ENCODE results near the gene ATP11A.
"Not testable (repeated sequence)": the region's sequence is repeated elsewhere in the genome, so short reads cannot be mapped to it uniquely, and the experiment has no call there.

The ATP11A gene

DNA sequence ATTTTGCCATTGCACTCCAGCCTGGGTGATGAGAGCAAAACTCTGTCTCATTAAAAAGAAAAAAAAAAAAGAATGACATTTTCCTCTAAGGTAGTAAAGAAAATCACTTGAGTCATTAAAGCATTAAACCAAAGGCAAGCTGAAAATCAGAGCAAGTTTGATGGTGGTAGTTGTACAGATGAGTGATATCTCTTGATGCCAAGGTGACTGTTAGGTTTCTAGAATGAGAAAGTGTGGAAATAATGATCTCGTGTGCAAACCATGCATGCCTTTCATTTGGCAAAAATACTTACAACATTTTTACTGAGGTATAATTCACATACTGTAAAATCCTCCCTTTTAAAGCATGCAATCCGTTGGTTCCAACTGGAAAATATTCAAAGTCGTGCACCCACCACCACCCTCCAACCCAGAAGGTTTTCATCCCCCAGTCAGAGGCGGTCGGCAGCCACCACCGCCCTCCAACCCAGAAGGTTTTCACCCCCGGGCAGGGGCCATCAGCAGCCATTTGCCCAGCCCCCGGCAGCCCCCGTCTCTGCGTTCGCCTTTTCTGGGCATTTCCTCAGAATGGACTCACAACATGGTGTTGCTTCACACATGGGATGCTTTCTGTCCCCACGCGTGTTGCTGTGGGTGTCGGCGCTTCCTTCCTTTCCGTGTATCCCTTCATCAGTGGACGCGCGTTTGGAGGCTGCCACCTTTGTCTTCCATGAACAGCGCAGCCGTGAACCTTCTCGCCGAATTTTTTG, 90.2 kb downstream of the ATP11A start:
- no peak for DNase-seq

DNA sequence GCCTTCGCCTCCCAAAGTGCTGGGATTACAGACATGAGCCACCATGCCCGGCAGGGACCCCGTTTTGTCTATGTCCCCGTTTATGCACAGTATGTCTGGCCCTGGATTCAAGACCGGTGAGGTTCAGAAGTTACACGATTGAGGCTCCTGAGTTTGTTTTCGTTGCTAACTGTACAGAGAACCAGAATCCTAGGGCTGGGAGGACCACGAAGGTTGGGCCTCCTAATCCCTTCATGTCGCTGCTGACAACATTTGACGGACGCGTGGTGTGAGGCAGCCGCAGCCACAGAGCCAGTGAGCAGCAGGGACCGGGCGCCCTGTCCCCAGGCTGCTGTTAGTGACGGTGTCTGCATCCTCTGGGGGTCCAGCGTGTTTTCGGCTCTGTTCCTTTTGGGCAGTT, 91.4 kb downstream of the ATP11A start:
- DNase-seq = no peak

DNA sequence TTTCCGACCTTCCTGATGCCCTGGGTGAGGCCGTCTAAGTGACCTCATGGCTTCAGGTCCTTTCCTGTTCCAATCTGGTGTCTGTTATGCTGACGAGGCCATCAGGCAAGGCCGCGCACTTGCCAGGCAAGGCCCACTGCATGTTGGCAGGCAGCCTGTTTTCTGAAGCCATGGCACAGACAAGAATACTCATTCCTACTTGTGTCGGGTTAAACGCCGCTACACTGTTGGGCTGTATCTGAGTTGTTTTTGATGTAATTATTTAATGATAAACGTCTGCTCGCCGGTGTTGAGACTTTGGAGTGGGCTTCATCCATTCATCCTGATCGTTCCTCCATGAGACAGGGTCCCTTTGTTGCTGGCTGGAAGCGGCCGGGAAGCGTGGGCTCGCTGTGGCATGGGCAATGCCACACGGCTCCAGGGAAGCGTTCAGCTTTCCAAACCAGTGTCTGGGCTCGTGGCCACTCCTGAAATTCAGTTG, 92.1 kb downstream of the ATP11A start:
- DNase-seq = peak; percentile 43

DNA sequence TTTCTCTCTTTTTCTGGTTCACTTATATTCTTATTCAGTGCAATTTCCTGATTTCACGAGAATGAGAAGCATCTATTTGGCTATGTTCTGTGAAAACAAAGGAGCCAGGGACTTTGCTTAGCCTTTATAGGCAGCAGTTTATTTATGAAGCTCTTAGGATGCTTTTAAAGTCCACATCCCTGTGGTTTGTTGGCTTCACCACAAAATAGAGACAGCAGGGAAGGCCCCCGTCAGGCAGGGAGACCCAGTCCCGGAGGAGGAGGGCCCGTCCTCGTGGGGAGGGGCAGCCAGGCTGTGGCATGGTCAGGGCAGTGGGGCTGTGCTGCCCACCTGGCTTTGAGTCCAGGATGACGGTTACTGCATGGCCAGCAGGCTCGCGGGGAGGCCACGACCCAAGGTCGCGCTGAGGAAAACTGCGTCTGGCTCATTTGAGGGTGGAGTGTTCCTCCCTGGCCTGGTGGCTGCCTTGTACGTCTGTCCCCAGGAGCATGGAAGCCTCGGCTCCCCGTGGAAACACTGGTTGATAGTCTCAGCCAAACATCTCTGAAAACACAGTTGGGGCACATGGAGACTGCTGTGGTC, 92.7 kb downstream of the ATP11A start:
- no peak for DNase-seq

DNA sequence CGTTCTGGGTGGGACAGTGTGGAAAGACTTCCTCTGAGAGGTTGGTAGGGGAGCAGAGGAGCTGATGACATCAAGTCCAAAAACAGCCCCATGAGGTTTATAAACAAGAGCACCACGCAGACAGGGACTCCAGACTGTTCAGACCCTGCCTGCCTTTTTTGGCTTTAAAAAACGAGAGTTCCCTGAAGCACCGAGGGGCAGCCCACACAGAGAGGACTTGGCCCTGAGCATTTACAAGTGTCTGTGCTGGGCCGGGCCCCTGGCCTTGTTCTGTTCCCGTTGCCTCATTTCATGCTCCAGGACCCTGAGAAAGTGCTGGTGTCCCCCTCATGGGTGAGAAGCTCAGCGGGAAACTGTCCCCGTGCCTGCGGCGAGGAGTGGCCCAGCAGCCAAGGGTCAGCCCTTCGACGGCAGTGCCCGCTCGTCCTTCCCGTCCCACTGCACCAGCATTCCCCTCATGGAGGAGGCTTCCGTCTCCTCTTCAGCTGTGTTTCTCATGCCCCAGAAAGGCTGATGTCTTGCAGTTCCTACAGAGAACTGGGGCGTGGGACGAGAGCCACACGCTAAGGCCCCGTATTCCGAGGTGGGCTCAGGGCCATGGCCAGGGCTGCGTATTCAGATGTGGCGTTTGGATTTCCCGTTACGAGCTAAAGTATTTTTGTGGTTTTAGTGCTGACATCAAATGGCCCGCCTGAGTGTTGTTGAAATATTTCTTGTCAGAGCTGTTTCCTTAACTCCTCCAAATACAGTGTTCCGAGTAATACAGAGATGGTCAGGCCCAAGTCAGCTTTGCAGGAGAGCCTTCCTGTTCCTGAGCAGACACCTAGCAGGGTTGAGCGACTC, 93.5 kb downstream of the ATP11A start:
- no peak for DNase-seq

DNA sequence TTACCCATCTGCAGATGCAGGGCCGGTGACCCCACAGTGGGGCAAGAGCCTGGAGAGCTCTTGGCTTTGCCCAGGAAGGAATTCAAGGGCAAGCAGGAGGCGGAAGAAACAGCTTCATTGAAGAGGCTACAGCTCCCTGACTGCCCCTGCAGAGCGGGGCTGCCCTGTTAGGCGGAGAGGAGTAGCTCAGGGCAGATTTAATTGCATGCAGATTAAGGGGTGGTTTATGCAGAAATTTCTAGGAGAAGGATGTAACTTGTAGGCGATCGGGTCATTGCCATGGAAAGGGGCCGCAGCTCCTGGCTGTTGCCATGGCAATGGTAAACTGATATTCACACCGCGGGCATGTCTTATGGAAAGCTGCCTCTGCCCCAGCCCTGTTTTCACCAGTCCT, 94.1 kb downstream of the ATP11A start:
- DNase-seq = no peak

DNA sequence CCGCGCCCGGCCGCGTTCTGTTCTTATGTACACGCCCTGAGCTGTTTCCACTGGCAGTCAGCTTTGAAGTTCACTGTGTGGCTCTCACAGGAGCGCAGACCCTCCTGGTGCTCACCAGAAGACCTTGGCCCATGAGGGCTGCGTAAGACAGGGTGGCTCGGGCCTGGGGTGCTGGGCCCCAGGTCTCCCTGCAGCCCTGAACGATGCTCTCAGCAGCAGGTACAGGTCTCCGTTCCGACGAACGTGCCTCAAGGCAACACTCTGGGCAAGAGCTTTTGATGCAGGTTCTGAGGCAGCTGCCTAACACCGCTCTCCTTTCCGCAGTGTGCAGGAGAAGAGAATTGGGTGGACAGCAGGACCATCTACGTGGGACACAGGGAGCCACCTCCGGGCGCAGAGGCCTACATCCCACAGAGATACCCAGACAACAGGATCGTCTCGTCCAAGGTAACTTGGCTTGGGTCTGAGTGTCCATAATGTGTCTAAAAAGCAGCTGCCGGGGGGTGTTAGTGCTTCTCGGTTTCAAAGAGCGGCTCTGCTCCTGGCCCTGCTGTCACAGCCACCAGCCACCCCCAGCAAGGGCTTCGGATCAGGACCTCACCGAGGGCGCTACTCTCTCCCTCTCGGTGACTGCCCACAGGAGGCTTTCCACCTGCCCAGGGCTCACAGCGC, 95.1 kb downstream of the ATP11A start:
- DNase-seq = no peak

DNA sequence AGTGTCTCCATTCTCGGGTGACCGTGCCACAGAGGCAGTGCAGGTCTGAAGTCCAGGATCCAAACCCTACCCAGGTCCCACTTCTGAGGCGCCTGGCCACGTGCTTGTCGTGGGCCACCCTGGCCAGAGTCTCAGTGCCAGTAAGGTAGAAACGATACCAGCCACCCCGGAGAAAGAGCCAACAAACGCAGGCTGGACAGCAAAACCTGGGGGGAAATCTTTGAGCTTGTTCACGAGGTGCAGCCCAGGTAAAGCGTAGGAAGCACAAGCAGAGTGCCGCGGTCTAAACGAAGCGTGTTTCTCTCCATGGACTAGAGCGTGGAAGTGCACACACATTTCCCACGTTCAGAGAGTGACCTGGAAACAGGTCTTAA, 95.6 kb downstream of the ATP11A start:
- DNase-seq = no peak

DNA sequence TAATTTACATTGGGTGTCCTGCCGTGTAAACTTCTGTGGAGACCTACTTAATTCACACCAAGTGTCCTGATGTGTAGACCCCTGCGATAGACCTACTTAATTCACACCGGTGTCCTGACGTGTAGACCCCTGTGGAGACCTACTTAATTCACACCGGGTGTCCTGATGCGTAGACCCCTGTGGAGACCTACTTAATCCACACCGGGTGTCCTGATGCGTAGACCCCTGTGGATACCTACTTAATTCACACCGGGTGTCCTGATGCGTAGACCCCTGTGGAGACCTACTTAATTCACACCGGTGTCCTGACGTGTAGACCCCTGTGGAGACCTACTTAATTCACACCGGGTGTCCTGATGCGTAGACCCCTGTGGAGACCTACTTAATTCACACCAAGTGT, 97.0 kb downstream of the ATP11A start:
- DNase-seq = not testable (repeated sequence)

DNA sequence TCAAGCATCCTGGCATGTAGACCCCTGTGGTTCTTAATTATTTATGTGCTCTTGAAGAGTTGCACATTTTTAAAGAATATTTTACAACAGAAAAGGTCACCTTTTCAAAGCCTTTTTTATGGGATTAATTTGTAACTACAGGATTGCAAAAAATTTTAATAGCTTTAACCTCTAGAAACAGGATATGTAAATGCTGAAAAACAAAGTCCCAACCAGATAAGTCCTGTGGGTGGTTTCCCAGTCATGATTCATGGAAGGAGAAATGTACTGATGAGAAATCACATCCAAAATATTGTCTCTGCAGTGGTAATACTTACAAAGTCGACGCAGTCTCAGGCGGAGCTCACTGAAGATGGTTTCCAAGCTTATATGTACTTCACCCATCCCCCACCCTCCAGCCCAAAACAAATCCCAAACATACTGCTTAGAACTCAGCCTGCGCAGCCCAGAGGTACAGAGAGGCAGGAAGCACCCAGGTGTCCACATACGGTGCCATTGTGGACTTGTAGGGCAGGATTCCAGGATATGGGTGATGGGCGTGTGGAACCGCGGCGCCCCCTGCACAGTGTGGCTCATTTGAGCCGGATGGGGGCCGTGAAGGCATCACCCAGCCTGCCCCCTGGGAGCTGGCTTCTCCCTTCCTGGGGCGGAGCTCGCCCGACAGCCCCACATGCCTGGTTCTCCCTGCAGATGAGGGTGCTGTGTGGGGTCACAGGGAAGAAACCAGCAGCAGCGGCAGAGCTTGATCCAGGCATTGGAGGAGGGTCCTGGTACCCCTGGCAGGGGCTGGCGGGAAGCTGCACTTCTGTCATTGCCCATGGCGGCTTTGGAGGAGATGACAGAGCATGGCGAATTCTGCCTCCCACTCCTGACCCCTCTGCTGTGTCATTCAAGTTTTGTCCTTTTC, 101.2 kb downstream of the ATP11A start:
- DNase-seq = no peak

DNA sequence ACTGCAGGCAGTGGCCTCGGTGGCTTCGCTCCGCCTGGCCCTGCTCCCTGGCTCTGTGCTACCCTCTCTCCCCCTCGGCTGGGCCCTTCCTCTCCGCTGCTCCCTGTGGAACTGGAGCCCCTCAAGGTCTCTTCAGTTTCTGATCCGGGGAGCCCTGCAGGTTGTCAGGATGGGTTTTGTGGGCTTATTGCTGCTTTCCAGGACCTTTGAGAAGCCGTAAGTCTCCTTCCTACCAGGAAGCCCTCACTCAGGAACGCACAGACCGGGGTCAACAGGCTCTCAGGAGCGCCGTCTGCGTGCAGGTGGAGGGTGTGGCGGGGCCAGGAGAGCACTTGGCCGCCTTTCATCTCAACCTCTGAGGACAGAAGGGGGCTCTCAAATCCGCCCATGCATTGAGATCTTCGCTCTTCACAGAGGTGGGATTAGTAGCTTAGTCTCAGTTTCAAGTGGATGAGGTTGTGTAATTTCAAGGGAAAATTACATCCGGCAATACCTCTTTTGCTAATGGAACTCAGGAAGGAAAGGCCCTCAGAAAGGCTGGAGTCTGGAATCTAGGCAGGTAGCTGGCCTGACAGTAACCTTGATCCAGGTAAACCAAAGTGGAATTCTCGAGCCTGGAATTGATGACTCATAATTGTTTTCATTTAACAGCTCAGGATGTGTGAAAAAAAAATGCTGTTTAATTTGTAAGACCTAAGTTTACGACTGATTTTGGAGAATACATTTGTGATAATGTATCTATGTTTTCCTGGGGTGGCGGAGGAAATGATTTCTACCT, 102.0 kb downstream of the ATP11A start:
- peak; percentile 76 for DNase-seq

DNA sequence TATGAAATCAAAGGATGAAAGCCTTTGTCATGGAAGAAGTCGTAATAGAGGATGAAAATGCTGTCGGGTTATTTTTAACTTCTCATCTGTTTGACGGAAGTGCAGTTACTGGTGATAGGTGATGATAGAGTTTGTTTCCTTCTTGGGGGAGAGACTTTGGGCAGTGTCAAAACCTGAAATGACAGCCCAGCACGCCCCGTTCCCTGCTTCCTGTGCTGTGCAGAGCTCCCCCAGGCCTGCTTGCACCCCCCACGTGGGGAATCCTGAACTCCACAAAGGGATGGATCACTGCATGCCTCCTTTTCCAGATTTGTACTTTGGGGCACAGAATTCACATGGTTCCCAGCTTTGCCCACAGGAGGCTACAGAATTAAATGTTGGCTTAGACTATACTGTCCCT, 102.7 kb downstream of the ATP11A start:
- no peak for DNase-seq

DNA sequence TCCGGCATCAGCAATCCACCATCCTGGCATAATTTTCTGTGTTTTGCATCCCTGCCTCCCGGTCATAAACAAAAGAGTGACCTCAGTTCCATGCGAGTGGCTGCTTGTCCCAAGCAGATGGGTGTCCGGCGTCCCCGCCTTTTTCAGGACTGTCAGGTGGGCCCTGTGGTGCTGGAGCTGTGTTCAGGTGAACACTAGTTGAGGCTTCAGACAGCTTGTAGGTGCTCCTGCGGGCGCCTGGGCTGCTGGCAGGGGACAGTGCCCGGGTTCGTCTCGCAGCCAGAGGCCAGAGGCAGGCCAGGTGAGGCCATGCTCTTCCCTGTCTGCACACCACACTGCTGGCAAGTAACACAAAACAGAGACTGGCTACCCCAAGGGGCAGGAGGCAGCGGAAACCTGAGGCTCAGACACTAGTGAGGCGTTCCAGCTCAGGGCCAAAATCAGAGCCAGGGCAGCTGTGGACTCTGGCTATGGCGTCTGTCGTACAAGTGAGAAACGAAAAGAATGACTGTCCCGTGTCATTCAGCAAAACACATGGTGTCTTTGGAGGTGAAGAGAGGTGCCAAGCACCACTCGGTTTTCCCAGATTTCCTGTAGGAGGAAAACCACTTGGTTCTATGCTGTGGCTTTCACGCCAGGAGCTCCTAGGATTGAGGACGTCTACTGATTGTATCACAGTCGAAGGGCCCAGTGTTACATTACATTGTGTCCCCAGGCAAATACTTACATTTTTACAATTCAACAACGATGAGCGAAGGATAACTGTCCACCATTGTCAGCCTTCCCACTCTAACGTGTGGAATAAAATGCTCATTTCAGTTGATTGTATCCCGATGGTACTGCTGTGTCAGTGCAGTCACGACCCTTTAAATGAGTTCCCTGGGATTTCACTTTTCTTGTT, 104.0 kb downstream of the ATP11A start:
- no peak for DNase-seq

DNA sequence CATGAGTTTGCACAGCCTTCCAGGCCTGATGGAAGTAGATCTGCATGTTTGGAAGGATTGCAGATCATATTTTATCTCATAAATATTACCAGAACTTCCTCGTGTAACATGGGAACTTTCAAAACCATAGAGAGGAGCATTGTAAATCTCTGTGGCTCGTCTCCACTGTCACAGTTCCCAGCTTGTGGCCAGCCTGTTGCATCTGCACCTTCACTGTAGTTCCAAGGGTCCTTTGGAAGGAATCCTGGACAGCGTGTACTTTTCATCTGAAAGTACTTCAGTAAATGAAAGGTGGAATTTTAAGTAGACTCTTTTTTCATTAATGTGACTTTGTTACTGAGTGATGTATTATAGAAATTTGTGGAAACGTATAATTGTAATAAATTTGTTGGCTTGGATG, 105.4 kb downstream of the ATP11A start:
- DNase-seq = no peak

DNA sequence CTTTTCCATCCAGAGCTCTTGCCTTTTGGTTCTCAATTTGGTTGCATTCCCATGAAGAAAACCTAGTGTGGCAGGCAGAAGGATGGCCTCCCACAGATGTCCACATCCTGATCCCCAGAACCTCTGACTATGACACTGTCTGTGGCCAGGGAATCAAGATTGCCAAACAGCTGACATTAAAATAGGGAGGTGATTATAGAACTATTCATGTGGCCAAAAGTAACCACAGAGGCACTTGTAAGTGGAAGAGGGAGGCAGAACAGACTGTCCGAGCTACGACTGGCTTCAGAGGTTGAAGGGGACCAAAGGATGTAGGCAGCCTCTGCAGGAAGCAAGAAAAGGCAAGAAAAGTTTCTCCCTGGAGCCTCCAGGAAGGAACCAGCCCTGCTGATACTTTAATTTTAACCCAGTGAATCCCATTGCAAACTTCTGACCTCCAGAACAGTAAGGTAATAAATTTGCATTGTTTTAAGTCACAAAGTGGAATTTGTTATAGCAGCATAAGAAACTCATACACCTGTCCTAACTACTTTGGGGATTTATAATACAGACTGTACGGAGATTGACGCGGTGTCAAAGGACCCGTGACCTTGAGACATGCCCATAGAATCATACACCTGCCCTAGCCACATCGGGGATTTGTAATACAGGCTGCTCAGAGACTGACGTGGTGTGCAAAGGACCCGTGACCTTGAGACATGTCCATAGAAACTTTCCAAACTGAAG, 106.5 kb downstream of the ATP11A start:
- no peak for DNase-seq

DNA sequence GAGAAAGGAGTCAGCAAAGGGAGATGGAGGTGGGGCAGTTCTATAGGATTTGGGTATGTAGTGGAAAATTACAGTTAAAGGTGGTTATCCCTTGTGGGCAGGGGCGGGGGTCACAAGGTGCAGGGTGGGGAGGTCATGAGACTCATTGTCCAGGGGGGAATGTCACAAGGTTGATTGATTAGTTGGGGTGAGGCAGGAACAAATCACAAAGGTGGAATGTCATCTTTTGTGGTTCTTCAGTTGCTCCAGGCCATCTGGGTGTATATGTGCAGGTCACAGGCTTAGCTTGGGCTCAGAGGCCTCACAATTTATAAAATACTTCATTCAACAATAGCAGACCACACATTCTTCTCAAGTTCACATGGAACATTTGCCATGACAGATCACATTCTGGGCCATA, 109.6 kb downstream of the ATP11A start:
- no peak for DNase-seq

DNA sequence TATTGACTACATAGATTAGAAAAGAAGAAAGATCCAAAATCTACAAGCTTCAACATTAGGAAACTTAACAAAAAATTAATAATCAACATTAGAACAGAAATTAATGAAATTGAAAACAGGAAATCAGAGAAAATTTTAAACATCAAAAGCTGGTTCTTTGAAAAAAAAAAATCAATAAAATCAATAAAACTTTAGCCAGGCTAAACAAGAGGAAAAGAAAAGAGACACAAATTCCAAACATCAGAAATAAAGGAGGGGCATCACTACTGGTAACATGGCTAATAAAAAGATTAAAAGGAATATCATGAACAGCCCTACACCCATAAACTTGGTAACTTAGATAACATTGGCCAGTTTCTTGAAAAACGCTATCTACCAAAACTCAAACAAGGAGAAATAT, 110.2 kb downstream of the ATP11A start:
- DNase-seq = no peak

DNA sequence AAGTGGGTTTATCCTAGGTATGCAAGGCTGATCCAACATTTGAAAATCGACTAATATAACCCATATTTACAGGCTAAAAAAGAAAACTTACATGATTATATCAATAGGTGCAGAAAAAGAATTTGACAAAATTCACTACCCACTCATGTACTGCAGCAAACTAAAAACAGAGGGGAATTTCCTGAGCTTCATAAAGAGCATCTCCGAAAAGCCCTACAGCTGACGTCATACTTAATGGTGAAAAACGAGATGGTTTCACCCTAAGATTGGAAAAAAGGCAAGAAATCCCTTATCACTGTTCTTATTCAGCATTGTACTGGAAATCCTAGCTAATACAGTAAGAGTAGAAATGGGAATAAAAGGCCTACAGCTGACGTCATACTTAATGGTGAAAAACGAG, 111.0 kb downstream of the ATP11A start:
- DNase-seq = not testable (repeated sequence)

DNA sequence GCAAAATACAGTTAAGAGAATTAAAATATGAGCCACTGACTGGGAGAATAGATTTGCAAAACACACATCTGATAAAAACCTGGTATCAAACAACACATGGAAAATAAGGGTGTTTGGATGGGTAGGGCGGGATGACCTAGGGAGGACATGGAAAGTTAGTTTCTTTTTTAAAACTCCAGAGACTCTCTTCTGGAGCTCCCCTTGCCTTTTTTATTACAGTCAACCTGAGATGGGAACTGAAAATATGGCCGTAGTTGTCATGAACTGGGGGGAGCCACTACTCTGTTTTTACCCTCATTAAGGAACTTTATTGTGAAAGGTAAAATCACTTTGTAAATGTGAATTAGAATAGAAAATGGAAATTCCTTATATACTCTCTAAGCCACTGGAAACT, 113.0 kb downstream of the ATP11A start:
- no peak for DNase-seq

DNA sequence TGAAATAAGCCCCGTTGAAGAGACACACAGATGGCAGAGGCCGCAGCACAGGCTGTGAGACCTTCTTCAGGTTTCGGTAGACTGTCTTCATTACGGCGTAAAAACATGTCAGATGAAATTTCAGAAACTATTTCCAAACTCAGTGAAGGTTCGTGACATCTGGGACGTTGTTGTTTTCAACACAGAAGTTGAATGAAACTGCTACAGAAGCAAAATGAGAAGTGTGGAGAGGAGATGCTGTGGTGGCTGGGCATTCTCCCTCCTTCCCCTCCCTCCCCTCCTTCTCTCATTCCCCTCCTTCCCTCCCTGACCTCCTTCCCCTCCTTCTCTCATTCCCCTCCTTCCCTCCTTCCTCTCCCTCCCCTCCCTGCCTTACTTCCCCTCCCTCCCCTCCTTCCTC, 113.6 kb downstream of the ATP11A start:
- DNase-seq = no peak

All from NCI-H2029 (cell line).